Measurements from ENCODE around the gene KLHL3.

Gene KLHL3

GRCh38 chr5:137642091-137642490 lies 93.8 kb downstream of the KLHL3 start:
- ChIA-PET POLR2A (no interaction called here), CTCF (interaction anchor here (0.7 to 25.7 kb wide), 8 partner anchors 10 to 137 kb away, joined by 3 to 748 read pairs (median 6); partner anchors contain the start of gene KLHL3)
- DNase-seq (ENCODE audit: low read depth, low spot score): no peak
- H3K4me3 ChIP-seq (ENCODE audit: low read depth, low read length): no peak overlapping the region
- TF ChIP-seq, protein P1, sequence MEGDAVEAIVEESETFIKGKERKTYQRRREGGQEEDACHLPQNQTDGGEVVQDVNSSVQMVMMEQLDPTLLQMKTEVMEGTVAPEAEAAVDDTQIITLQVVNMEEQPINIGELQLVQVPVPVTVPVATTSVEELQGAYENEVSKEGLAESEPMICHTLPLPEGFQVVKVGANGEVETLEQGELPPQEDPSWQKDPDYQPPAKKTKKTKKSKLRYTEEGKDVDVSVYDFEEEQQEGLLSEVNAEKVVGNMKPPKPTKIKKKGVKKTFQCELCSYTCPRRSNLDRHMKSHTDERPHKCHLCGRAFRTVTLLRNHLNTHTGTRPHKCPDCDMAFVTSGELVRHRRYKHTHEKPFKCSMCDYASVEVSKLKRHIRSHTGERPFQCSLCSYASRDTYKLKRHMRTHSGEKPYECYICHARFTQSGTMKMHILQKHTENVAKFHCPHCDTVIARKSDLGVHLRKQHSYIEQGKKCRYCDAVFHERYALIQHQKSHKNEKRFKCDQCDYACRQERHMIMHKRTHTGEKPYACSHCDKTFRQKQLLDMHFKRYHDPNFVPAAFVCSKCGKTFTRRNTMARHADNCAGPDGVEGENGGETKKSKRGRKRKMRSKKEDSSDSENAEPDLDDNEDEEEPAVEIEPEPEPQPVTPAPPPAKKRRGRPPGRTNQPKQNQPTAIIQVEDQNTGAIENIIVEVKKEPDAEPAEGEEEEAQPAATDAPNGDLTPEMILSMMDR (IDR thresholded peaks at IDR 0.05; ENCODE audit: insufficient read depth, low read length, missing control alignments): no peak

DNA sequence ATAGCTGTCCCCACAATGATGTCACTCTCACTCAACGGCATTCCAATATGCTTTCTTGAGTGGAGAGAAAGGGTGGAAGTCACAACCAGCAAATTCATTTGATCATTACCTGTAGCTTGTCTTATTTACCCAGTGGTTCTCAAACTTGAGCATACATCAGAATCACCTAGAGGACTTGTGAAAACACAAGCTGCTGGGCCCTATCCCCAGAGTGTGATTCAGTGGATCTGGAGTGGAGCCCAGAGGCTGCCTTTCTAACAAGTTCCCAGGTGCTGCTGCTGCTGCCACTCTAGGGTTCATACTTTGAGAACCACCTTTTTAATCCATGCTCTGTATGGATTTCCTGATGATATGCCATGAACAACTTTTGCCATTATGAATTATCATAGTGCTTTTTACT lies 94.7 kb downstream of the KLHL3 start:
- no peak for DNase-seq (ENCODE audit: low read depth, low spot score)
- TF ChIP-seq, protein P1 (IDR thresholded peaks at IDR 0.05; ENCODE audit: insufficient read depth, low read length, missing control alignments): no peak
- no peak overlapping the region for H3K4me3 ChIP-seq (ENCODE audit: low read depth, low read length)
- CTCF ChIA-PET: interaction anchor here (0.7 to 25.7 kb wide), 7 partner anchors 9 to 138 kb away, joined by 3 to 748 read pairs (median 5); partner anchors contain the start of gene KLHL3
- POLR2A ChIA-PET: no interaction called here

- H3K4me3 ChIP-seq (ENCODE audit: low read depth, low read length): no peak overlapping the region
- TF ChIP-seq, protein P1 (IDR thresholded peaks at IDR 0.05; ENCODE audit: insufficient read depth, low read length, missing control alignments): no peak
- ChIA-PET CTCF (interaction anchor here (2.8 to 25.7 kb wide), 3 partner anchors 10 to 101 kb away, joined by 17 to 748 read pairs (median 61); partner anchors contain the start of gene KLHL3), POLR2A (no interaction called here)
- no peak for DNase-seq (ENCODE audit: low read depth, low spot score)
Measured at GRCh38 chr5:137639645-137640044, 96.2 kb downstream of the KLHL3 start.

DNA sequence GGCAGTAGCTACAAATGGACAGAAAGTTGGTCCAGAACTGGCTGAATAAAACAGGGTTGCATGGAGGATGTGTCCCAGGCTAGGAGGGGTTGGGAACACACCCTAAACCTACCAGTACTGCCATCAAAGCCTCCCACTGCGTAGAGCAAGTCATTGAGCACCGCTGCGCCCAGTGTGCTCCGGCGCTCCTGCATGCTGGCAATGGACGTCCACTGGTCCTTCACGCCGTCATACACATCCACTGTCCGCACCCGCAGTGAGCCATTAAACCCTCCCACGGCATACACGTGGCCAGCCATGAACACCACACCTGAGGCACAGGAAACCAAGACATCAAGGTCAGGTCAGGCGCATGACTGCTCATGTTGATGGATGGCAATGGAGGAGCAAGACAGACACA lies 97.0 kb downstream of the KLHL3 start:
- TF ChIP-seq, protein P1 (IDR thresholded peaks at IDR 0.05; ENCODE audit: insufficient read depth, low read length, missing control alignments): no peak
- no peak overlapping the region for H3K4me3 ChIP-seq (ENCODE audit: low read depth, low read length)
- DNase-seq (ENCODE audit: low read depth, low spot score): no peak
- POLR2A ChIA-PET: no interaction called here
- CTCF ChIA-PET: interaction anchor here (1.5 to 25.7 kb wide), 3 partner anchors 9 to 102 kb away, joined by 9 to 748 read pairs (median 61); partner anchors contain the start of gene KLHL3

DNA sequence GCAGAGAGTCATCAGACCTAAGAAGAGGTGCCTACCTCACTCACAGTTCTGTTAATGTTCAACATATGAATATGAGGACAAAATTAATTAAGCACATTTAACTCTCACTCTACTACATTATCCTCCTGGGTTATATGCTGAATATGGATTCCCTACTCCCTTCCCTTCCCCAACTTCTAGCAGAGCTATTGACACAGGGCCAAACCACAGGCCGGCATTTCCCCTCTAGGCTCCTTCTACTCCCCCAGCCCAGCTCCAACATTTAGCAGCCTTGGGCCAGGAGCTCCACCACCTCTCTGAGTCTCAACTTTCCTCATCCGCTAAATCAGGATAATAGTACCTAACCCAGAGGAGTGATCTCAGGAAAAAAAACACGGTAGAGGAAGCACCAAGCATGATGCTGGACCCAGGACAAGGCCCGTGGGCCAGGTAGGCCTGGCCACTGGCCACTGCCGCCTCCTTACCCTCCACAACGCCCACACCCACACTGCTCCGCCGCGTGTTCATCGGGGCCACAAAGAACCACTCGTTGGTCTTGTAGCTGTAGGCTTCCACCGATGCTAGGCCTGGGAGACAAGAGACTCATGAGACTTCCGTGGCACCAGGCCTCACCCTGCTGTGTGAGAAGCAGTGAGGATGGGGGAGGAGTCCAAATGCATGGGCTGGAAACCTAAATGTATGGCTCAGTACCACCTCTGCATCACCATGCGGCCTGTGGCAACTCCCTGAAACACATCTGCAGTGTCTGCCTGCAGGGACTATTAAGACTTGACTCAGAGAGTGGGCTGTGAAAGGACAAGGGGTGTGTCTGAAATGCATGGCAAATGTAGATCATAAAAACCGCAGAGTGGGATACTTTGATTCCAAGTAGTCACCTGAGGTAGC lies 98.8 kb downstream of the KLHL3 start:
- TF ChIP-seq, protein P1 (IDR thresholded peaks at IDR 0.05; ENCODE audit: insufficient read depth, low read length, missing control alignments): no peak
- no peak overlapping the region for H3K4me3 ChIP-seq (ENCODE audit: low read depth, low read length)
- CTCF ChIA-PET: interaction anchor here (0.9 to 25.7 kb wide), 2 partner anchors 23 to 104 kb away, joined by 4 to 748 read pairs; partner anchors contain the start of gene KLHL3
- POLR2A ChIA-PET: no interaction called here
- DNase-seq (ENCODE audit: low read depth, low spot score): no peak

DNA sequence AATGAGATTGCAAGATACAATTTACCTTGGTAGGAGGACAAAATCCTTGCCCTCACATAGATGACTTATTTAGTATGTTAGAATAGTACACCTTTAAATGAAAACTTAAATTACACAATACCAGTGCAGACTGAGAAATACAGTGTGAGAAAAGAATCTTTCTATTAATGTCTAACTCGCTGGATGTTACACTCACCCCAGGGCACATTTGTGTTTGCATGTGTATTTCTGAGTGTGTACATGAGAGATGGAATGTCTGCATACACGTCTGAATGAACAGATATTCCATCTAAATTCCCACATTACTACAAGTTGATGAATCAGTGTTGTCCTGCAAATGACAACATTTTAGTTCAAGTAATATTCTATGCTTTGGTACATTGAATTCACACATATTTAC lies 99.8 kb downstream of the KLHL3 start:
- H3K4me3 ChIP-seq (ENCODE audit: low read depth, low read length): no peak overlapping the region
- POLR2A ChIA-PET: no interaction called here
- TF ChIP-seq, protein P1 (IDR thresholded peaks at IDR 0.05; ENCODE audit: insufficient read depth, low read length, missing control alignments): no peak
- DNase-seq (ENCODE audit: low read depth, low spot score): no peak
- CTCF ChIA-PET: interaction anchor here (0.9 to 25.7 kb wide), 3 partner anchors 24 to 105 kb away, joined by 4 to 748 read pairs (median 30); partner anchors contain the start of gene KLHL3
